ENCODE data around the gene WDFY4.

DNA sequence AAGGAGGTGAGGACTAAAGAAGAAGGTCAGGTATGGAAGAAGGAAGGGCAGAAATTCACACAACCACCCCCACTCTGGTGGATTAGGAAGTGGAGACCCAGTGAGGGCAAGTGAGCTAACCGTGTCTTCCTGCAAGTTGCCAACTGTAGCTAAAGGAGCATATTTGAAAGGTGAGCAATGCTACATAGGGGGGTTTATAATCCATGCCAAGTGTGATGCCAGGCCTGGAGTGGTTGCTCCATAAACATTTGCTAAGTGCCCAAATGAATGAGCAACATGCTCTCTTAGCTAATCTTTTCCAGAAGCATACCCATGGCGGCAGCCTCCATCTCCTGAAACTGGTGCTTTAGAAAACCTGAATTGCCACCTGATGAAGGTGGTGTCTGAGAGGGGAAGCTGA lies 133.4 kb downstream of the WDFY4 start:
- TF ChIP-seq, protein P1, sequence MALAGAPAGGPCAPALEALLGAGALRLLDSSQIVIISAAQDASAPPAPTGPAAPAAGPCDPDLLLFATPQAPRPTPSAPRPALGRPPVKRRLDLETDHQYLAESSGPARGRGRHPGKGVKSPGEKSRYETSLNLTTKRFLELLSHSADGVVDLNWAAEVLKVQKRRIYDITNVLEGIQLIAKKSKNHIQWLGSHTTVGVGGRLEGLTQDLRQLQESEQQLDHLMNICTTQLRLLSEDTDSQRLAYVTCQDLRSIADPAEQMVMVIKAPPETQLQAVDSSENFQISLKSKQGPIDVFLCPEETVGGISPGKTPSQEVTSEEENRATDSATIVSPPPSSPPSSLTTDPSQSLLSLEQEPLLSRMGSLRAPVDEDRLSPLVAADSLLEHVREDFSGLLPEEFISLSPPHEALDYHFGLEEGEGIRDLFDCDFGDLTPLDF (CRISPR knock-in tag; IDR thresholded peaks at IDR 0.05) = no peak
- no peak for TF ChIP-seq ZNF326 (CRISPR knock-in tag; IDR thresholded peaks at IDR 0.05; ENCODE audit: borderline replicate concordance)
- TF ChIP-seq, protein P2, sequence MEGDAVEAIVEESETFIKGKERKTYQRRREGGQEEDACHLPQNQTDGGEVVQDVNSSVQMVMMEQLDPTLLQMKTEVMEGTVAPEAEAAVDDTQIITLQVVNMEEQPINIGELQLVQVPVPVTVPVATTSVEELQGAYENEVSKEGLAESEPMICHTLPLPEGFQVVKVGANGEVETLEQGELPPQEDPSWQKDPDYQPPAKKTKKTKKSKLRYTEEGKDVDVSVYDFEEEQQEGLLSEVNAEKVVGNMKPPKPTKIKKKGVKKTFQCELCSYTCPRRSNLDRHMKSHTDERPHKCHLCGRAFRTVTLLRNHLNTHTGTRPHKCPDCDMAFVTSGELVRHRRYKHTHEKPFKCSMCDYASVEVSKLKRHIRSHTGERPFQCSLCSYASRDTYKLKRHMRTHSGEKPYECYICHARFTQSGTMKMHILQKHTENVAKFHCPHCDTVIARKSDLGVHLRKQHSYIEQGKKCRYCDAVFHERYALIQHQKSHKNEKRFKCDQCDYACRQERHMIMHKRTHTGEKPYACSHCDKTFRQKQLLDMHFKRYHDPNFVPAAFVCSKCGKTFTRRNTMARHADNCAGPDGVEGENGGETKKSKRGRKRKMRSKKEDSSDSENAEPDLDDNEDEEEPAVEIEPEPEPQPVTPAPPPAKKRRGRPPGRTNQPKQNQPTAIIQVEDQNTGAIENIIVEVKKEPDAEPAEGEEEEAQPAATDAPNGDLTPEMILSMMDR (CRISPR knock-in tag; IDR thresholded peaks at IDR 0.05) = no peak

Measured in HepG2 (cell line).